GM15510 (cell line): ENCODE measurements around the gene PPT1.

Experiments used
- POLR2A ChIP-seq: IDR thresholded peaks from 3 replicates; pipeline ENCODE4 v1.6.1; 2011; ENCODE audit warnings: borderline replicate concordance; ENCODE audit not compliant: insufficient read length; ENCODE audit errors: extremely low read depth

Gene PPT1

GRCh38 chr1:40047276-40047675 is 49.8 kb downstream of the PPT1 start:
- no peak for TF ChIP-seq POLR2A

GRCh38 chr1:40045766-40046165 is 51.3 kb downstream of the PPT1 start:
- TF ChIP-seq POLR2A = no peak

DNA sequence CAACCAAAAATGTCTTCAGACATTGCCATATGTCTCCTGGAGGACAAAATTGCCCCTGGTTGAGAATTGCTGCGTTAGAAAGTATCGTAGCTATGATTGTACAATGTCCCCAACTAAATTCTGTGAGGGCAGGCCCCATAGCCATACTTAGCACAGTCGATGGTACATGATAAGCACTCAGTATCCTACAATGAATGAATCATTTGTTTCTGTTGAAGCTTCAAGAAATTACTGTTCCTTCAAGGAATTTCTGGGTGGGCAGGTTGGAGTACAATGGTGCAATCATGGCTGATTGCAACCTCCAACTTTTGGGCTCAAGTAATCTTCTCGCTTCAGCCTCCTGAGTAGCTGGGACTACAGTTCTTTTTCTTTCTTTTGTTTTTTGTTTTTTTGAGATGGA is 51.9 kb downstream of the PPT1 start:
- TF ChIP-seq POLR2A = no peak

DNA sequence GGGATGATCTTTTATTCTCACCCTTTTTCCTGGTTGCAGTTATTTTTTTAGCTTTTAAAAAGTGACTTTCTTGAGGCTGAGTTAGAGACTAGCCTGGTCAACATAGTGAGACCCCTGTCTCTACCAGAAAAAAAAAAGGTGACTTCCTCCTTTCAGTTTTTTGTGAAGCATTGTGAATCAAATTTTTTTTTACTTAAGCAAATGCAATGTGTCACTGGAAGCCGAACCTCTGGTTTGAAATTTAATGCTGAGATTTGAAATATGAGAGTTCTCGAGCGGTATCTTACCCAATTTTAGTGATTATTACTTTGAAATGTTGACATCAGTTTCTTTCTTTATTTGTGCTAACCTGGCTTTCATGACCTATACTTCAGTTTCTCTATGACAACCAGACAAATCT is 52.9 kb downstream of the PPT1 start:
- no peak for TF ChIP-seq POLR2A

- TF ChIP-seq POLR2A = no peak
These were observed 54.7 kb downstream of the PPT1 start for GRCh38 chr1:40042341-40042740.

DNA sequence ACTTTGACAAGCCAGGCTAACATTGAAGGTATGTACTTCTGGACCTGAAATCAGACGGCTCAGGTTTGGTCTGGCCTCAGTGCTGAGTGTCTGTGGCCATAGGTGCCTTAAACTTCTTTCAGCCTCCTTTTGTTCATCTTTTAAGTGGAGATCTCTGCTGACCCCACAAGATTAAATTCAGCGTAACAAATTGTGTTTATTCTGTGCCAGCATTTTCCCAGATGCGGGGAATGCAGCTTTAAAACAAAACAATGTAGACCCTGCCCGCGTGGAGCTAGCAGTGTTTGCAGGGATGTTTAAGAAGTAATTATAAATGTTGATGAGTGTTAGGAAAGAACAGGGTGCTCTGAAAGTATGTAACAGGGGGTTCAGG is 55.6 kb downstream of the PPT1 start:
- no peak for TF ChIP-seq POLR2A

DNA sequence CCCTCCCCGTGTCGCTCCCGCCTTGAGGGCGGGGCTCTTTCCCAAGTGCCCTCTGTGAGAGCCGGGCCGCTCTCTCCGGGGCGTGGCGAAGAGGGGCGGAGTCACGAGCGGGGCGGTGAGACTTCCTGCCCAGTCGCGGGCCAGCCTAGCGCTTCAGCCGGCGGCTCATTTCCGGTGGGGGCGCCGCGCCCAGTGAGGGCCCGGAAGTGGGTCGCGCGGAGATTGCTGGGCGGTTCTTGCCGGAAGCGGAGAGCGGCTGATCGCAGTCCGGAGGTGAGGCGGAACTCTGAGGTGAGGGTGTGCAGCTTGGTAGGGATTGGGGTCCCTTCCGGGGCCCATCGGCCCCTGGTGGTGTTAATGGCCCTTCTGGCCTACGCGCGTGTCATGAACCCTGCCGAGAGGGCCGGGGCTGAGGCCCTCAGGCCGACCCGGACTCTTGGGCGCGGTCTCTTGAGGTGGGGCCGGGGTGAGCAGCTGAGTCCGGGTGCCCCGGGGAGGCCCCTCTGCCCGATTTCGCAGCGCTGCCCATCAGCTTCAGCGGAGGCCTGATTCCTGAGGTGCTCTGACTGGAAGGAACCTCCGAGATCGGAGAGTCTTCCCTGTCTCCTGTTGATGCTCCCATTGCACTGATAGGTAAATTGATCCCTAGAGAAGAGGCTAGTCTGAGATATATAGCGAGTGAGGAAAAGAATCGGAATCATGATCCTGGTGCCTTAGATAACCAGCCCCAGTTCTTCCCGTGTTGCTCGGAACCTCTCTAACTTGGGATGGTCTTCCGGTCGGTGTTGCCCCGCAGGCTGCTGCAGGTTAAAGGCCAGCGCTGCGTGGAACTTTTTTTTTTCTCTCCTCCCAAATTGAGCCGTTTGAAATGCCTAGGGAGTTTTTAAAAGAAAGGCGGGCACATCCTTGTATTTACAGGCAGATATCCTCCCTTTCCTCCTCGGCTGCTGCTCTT is 56.3 kb downstream of the PPT1 start, which contains the start of gene CAP1:
Gene CAP1 (plus strand): TSS at position 219 of the 955 bp plus-strand sequence. CDS start 18,618 bp downstream, outside the sequence.
- TF ChIP-seq POLR2A = peak; percentile 80

DNA sequence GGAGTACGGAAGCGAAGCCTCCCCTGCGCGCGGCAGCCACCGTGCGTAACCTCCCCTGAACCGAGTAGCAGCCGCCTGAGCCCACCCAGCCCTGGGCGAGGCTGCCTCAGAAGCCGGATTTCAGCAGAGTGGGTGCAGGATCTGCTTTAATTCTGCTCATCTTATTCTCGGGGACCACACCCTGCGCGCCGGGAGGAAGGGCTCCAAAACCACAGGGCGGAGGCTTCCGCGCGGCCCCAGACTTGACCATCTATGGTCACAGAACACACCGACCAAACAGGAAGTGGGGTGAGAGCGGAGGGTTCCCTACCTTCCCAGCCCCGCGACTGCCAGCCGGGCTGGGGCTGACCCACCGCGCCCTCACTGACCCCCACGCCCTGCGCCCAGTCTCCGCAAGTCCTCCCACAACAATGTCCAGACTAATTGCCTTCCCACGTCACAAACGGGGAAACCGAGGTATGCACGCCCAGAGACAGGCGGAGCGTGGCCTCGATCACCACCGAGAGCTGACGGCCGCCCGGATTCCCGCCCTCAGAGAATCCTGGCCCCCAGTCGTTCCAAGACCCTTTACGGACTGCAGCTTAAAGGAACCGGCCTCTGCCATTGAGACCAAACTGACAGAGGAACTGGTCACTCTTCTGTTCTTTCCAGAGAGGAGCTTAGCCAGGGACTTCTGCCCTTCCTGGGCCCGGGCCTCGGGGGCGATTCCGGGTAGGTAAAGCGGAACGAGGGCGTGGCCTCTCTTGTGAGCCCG is 57.1 kb downstream of the PPT1 start:
- TF ChIP-seq POLR2A = peak; percentile 87

GRCh38 chr1:40039245-40039756 is 57.8 kb downstream of the PPT1 start:
- TF ChIP-seq POLR2A = no peak

- TF ChIP-seq POLR2A = no peak
These were observed 58.4 kb downstream of the PPT1 start for GRCh38 chr1:40038697-40039096.

- no peak for TF ChIP-seq POLR2A
These were observed 60.5 kb downstream of the PPT1 start for GRCh38 chr1:40036574-40036973.

DNA sequence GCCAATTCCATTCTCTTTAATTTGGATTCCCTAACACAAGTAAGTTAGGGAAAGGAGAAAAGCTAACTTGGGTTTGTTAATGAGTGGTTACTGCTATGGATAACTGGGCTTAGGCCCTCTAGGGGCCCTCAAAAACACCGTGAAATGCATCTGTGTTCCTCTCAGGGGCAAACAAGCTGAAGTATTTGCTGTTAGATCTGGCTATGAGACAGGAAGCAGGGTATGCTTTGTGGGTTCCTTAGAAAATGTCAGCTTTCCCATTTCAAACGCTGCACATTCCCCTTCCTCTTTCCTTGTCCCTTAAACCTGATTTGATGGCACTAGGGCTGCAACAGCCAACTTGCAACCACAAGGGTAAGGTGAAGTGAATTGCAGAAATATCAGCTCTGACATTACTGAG is 62.2 kb downstream of the PPT1 start:
- TF ChIP-seq POLR2A = no peak

GRCh38 chr1:40032240-40032891 is 64.7 kb downstream of the PPT1 start:
- no peak for TF ChIP-seq POLR2A

DNA sequence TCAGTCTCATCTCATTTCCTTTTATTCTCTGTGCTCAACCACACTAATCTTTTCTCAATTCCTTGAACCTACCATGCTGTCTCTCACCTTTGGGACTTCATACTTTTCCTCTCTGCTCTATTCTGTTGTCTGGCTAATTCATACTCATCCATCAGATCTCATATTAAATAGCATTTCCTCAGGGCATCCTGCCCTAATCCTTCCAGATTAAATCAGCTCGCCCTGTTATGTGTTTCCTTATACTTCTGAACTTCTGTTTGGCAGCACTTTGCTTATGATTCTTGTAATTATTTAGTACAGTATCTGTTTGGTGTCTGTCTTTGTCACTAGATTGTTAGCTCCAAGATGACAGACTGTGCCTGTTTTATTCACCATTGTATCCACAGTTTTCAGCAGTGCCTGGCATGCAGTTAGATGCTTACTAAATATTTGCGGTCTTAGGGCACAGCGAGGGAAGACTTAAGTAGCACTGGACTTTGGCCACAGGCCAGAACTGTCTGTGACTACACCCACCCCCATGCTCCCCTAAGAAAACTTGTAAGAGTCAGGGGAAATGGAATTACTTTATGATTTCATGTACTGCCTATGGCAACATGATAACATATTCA is 66.4 kb downstream of the PPT1 start:
- no peak for TF ChIP-seq POLR2A

DNA sequence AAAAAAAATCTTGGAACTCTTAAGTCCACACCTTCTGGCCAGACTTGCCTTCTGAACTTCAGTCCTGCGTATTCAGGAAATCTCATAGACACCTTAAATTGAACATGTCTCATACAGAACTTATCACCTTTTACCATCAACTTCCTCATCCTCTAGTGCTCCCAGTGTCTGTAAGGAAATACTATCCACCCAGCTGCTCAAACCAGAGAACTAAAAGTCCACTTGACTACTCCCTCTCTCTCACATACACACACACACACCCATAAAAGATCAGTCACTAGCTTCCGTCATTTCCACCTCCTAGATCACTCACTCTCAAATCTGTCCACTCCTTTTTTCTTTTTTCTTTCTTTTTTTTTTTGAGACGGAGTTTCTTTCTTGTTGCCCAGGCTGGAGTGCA is 67.4 kb downstream of the PPT1 start:
- no peak for TF ChIP-seq POLR2A

GRCh38 chr1:40027647-40028046 is 69.4 kb downstream of the PPT1 start:
- no peak for TF ChIP-seq POLR2A

DNA sequence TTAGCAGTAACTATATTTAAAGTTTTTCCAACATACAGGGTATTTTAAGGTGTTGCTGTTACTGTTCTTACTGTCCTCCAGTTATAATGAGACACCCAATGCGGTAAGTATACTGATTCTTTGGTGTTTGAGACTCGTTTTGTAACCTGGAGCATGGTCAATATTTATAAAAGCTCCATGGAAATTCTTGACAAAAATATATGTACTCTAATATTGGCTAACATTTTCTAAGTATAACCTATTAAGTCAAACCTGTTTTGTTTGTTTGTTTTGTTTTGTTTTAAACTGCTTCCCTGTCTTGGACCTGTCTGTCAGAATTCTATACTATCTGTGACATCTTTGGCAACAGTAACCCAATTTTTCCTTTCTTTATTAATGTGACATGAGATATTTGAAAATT is 72.4 kb downstream of the PPT1 start:
- TF ChIP-seq POLR2A = no peak
